Lower lobe of right lung (tissue), 2 donors: ENCODE data around the gene PHF20. TPM values are rescaled to one million over a fixed set of nuclear protein-coding genes. Genes with fewer than 3 reads are reported as not detected.
A peak's percentile ranks its signal among the peaks of the same experiment; 100 is the strongest.

Experiments
- ATAC-seq, 2 donors: fragments of 200-7000 bp; cut with Tn5 transposase; one replicate each; pipeline ENCODE4 v1.9.1; 2020 to 2022; ENCODE audit warnings: mild to moderate bottlenecking in 2 of 2, moderate library complexity in 2 of 2
- DNase-seq: peaks from one replicate; pipeline ENCODE4 v3.0.0-alpha.2; 2020
- H3K27ac ChIP-seq: fragments of 200-600 bp; one replicate; pipeline ENCODE4 v1.8.0; 2022
- H3K27me3 ChIP-seq: fragments of 200-600 bp; one replicate; pipeline ENCODE4 v1.8.0; 2022; ENCODE audit warnings: low read depth
- H3K36me3 ChIP-seq: fragments of 200-600 bp; one replicate; pipeline ENCODE4 v1.8.0; 2022; ENCODE audit warnings: mild to moderate bottlenecking
- H3K4me1 ChIP-seq: fragments of 200-600 bp; one replicate; pipeline ENCODE4 v1.8.0; 2022
- H3K4me3 ChIP-seq: fragments of 200-600 bp; one replicate; pipeline ENCODE4 v1.8.0; 2022; ENCODE audit warnings: mild to moderate bottlenecking
- H3K9me3 ChIP-seq: fragments of 200-600 bp; one replicate; pipeline ENCODE4 v1.8.0; 2022
- CTCF ChIP-seq: fragments of 200-600 bp; IDR thresholded peaks from one replicate; pipeline ENCODE4 v1.8.0; 2022; ENCODE audit warnings: antibody characterized with exemption, mild to moderate bottlenecking
- intact Hi-C: fragments of 100-400 bp; cut with DNase I; formaldehyde crosslinking; loops from one replicate; pipeline ENCODE4 v1.11.0; 2022
- total RNA-seq: library from RNA; stranded (reverse); fragmentation: NEBNext Ultra II Directional; extraction: Animal tissue kit (Norgen Biotek cat#: 25700); gene quantifications from one replicate; pipeline ENCODE4 v1.2.1, GENCODE V29; 2021
- donor health status: DM: no; HTN: yes; CAD: no; lungs with severe emphysema.

The PHF20 gene
- total RNA-seq, 1 donor from 2014 or later: 47.9 TPM

DNA sequence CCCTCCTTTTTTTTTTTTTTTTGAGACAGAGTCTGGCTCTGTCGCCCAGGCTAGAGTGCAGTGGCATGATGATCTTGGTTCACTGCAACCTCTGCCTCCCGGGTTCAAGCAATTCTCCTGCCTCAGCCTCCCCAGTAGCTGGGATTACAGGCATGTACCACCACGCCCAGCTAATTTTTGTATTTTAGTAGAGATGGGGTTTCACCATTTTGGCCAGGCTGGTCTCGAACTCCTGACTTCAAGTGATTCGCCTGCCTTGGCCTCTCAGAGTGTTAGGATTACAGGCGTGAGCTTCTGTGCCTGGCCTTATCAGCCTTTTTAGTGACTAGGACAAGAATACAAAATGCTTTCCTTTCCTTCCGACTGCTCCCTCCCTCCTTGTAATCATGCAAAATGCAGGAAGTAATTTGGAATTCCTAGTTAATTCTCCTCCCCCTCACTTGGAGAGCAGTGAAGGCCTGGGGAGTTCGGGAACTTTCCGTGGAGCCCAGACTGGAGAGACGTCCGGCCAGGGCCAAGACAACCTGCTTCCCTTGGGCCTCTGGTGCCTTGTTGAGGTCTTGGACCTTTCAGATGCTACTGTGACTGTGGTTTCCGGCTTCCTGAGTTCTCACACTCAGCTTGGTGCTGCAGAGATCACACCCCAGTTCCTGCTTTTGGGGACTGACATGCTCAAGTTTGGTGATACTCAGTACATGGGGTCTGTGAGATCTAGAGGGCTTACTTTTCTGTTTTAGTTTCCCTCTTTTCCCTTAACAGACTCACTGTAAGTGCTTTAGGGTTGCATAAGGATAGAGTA, 3.9 kb upstream of the PHF20 start:
- Histone ChIP-seq H3K4me1 (peaks cover 49% of the 10 kb centered on the region), H3K36me3 (no peaks in the 10 kb centered on the region), H3K27ac (peak overlapping the region; percentile 96), H3K9me3 (no peaks in the 10 kb centered on the region), H3K27me3 (no peaks in the 10 kb centered on the region), H3K4me3 (no peak overlapping the region)
- no peak for TF ChIP-seq CTCF
- DNase-seq: peak; percentile 59
- intact Hi-C loops: no loop called here
- peak; percentile 11 to 23 for ATAC-seq

DNA sequence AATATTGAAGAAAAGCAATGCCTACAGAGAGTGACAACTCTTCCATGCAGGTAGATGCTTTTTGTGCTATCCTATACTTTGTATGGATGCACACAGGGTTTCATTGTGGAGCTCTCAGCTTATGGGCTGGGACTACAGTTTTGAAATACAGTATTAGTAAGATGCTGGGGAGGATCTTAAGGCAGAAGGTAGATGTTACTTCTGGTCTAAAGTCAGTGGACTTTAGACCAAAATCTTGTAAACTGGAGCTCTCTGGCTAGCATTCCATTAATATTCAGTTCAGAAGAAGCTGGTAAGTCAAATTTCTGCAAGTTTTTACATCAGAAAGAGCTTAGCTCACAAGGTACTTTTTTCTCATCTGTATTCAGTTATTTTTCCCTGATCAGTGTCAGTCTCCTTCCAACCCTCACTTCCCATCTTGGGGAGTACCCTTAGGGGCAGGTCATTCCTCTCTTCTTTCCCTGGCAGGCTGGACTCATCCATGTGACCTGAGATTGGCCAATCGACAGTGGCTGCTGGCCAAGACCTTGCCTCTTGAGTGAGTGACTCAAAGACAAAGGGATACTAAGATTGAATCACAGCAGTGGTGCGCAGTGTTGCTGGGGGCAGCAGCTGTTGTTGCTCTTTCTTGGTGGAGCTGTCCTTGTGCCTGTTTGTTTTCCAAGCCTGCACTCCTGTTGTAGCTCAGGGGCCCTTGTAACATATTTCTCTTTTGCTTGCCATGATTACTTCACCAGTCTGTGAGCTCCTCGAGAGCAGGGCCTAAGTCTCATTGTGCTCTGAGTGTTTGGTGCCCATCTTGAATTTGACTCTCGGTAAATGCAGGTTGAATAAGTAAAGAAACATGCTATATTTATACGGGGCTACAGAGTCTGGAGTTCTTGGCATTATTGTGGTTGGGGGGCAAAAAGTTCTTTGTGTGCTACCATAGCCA, 2.8 kb upstream of the PHF20 start:
- H3K4me1 ChIP-seq: peaks cover 60% of the 10 kb centered on the region

GRCh38 chr20:35771367-35771688, 487 bp upstream of the PHF20 start:
- TF ChIP-seq CTCF: no peak
- H3K9me3 ChIP-seq: no peaks in the 10 kb centered on the region
- H3K4me1 ChIP-seq: peaks cover 69% of the 10 kb centered on the region
- H3K27ac ChIP-seq: peak overlapping the region; percentile 96
- H3K4me3 ChIP-seq: peak overlapping the region; percentile 19
- DNase-seq: no peak
- no peaks in the 10 kb centered on the region for H3K27me3 ChIP-seq
- intact Hi-C loops: no loop called here
- no peak for ATAC-seq
- H3K36me3 ChIP-seq: peaks cover 10% of the 10 kb centered on the region

More for the DNA sequence above, 2.8 kb upstream of the PHF20 start:
- Histone ChIP-seq H3K9me3 (no peaks in the 10 kb centered on the region), H3K36me3 (no peaks in the 10 kb centered on the region), H3K27ac (peak overlapping the region; percentile 96), H3K27me3 (no peaks in the 10 kb centered on the region), H3K4me3 (no peak overlapping the region)
- peak; percentile 95 for DNase-seq
- ATAC-seq: peak; percentile 74
- TF ChIP-seq CTCF: no peak
- intact Hi-C loops: no loop called here

DNA sequence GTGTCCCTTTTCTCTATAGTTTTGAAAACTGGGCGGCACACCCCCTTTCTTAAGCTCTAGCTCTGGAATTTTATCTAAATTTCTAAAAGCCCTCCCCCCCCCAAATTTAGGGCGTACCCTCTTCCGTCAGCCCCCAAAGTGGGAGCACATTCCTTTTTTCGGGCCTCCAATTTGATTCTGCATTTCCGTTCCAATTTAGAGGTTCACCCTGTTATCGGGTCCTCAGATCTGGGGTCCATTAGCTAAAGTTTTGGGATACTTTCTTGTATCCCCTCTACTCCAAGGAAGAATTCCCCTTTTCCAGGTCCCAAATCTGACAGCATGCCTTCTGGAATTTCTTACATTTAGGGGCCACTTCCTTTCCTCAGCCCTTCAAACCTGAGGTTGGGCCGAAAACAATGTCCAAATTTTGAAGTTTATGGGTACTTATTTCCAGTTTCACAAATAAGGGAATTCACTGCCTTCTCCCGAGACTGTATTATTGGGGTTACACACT, 796 bp downstream of the PHF20 start:
- peaks cover 10% of the 10 kb centered on the region for H3K36me3 ChIP-seq
- peak overlapping the region; percentile 83 for H3K4me3 ChIP-seq
- H3K9me3 ChIP-seq: no peaks in the 10 kb centered on the region
- no peak for ATAC-seq
- TF ChIP-seq CTCF: no peak
- intact Hi-C loops: no loop called here
- H3K27ac ChIP-seq: peak overlapping the region; percentile 96
- DNase-seq: no peak
- no peaks in the 10 kb centered on the region for H3K27me3 ChIP-seq
- peaks cover 76% of the 10 kb centered on the region for H3K4me1 ChIP-seq

DNA sequence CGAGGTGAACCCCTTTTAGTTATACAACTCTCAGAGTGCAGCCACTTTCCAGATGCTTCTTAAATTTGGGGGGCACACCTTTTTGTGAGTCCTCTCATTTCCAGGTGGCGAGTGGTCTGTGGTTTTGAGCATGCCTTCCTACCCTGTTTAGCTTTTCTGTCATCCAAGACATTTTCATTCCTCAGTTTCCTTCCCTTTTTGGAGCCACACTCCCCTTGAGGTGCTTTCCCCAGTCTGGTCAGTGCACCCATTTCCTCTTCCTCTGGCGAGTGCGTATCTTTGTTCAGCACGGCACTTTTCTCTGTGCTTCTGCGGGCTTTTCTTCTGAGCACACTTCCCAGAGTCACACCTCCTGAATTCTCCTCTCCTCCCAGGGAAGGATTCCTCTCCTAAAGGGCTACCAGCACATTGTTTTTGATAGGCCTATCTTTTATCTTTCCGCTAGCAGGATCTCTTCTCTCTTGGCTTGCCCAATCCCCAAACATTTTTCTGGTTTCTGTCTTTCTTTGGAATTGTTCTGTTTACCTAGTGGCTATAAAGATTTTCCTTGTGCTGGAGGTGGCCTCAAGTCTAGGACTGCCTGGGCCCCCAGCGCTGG, 1.4 kb downstream of the PHF20 start:
- no peak for TF ChIP-seq CTCF
- intact Hi-C loops: no loop called here
- ATAC-seq: no peak
- Histone ChIP-seq H3K27ac (peak overlapping the region; percentile 96), H3K9me3 (no peaks in the 10 kb centered on the region), H3K36me3 (peaks cover 10% of the 10 kb centered on the region), H3K4me1 (peaks cover 69% of the 10 kb centered on the region), H3K27me3 (no peaks in the 10 kb centered on the region), H3K4me3 (peak overlapping the region; percentile 83)
- no peak for DNase-seq
